ENCODE results near the gene KLHDC3. TPM values are rescaled to one million over a fixed set of nuclear protein-coding genes. Genes with fewer than 3 reads are reported as not detected.

Gene KLHDC3
- total RNA-seq, 4 donors from 2014 or later = 93.1 to 107 (median 97.7) TPM

DNA sequence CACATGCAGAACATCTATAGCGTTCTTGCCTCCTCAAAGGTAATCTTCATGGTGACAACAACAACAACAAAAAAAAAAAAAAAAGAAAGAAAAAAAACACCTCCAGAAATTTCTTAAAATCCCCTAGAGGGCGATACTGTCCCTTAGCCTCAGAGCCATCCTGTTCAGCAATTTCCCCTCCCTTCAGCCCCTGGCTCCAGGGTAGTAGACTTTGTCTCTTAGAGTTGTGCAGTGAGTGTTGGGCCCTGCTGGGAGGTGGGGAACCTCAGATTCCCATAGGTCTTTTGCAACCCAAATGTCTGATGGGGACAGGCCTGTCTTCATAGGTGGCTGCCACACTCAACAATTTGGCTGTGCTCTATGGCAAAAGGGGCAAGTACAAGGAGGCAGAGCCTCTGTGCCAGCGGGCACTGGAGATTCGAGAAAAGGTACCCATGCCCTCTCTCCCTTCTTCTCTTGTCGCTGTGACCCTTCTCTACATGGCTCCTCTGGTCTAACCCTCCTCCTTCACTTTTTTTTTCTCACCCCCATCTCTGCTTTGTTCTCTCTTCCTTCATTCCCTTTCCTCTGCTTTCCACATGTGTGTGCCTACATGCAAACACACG lies 56.1 kb downstream of the KLHDC3 start:
- peaks cover 9 to 14% of the 10 kb centered on the region in 2 donors for H3K36me3 ChIP-seq
- no peak overlapping the region for H3K27ac ChIP-seq

More for the DNA sequence above, 56.1 kb downstream of the KLHDC3 start:
- TF ChIP-seq POLR2A (IDR thresholded peaks at IDR 0.05) = no peak
- TF ChIP-seq, protein P1, sequence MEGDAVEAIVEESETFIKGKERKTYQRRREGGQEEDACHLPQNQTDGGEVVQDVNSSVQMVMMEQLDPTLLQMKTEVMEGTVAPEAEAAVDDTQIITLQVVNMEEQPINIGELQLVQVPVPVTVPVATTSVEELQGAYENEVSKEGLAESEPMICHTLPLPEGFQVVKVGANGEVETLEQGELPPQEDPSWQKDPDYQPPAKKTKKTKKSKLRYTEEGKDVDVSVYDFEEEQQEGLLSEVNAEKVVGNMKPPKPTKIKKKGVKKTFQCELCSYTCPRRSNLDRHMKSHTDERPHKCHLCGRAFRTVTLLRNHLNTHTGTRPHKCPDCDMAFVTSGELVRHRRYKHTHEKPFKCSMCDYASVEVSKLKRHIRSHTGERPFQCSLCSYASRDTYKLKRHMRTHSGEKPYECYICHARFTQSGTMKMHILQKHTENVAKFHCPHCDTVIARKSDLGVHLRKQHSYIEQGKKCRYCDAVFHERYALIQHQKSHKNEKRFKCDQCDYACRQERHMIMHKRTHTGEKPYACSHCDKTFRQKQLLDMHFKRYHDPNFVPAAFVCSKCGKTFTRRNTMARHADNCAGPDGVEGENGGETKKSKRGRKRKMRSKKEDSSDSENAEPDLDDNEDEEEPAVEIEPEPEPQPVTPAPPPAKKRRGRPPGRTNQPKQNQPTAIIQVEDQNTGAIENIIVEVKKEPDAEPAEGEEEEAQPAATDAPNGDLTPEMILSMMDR (IDR thresholded peaks at IDR 0.05) = peak in 5 of 6 experiments; percentile 12 to 59 (median 33)
- Histone ChIP-seq H3K4me1 (no peaks in the 10 kb centered on the region), H3K27me3 (no peaks in the 10 kb centered on the region), H3K9me3 (no peaks in the 10 kb centered on the region), H3K4me3 (replicated peaks in 1 of 3) (no peak overlapping the region)
- intact Hi-C loops (cut with DNase I) = loop anchor here (5.0 kb wide), 1 partner anchor 72 kb away; no protein-coding TSS in a partner anchor
- WGBS, 2 donors = 64 to 67% methylated on average over 6 of the region's 6 CpGs
- no peak for DNase-seq

Other genes with a start within 250 kb of the KLHDC3 start
- gene BICRAL, start 232.2 kb upstream of the KLHDC3 start, total RNA-seq = 10 to 100 TPM; 19.9 to 24.5 (median 23.6) TPM
- 100 to 1,000 TPM in 3 of 4 donors, 10 to 100 TPM in 1; 99.1 to 121 (median 103) TPM for gene RPL7L1, start 134.6 kb upstream of the KLHDC3 start, total RNA-seq
- gene PTCRA, start 98.2 kb upstream of the KLHDC3 start, total RNA-seq = not detected
- gene CNPY3, start 84.8 kb upstream of the KLHDC3 start, total RNA-seq = 10 to 100 TPM; 33.2 to 60.0 (median 45.0) TPM
- 1 to 10 TPM in 3 of 4 donors, under 1 TPM in 1; 0.98 to 7.5 (median 2.5) TPM for gene GNMT, start 53.5 kb upstream of the KLHDC3 start, total RNA-seq
- gene PEX6, start 35.1 kb upstream of the KLHDC3 start, total RNA-seq = 10 to 100 TPM; 23.7 to 39.9 (median 28.4) TPM
- 10 to 100 TPM; 22.8 to 47.0 (median 28.2) TPM for gene PPP2R5D, start 29.7 kb upstream of the KLHDC3 start, total RNA-seq
- 10 to 100 TPM; 45.9 to 78.1 (median 61.7) TPM for gene MEA1, start 303 bp upstream of the KLHDC3 start, total RNA-seq
- gene RRP36, start 7.4 kb downstream of the KLHDC3 start, total RNA-seq = 10 to 100 TPM; 41.5 to 68.5 (median 56.7) TPM
- gene CUL7, start 39.6 kb downstream of the KLHDC3 start, total RNA-seq = 10 to 100 TPM; 20.7 to 39.6 (median 28.6) TPM
- gene MRPL2, start 45.2 kb downstream of the KLHDC3 start, total RNA-seq = 10 to 100 TPM; 12.9 to 31.9 (median 17.7) TPM
- 10 to 100 TPM; 23.4 to 41.0 (median 30.4) TPM for gene KLC4, start 45.4 kb downstream of the KLHDC3 start, total RNA-seq
- gene PTK7, start 62.1 kb downstream of the KLHDC3 start, total RNA-seq = 10 to 100 TPM; 43.8 to 58.9 (median 55.0) TPM
- 10 to 100 TPM; 21.5 to 34.1 (median 22.6) TPM for gene SRF, start 157.0 kb downstream of the KLHDC3 start, total RNA-seq
- gene CUL9, start 167.9 kb downstream of the KLHDC3 start, total RNA-seq = 10 to 100 TPM; 39.7 to 63.3 (median 59.0) TPM
- 100 to 1,000 TPM in 1 of 4 donors, 10 to 100 TPM in 3; 33.1 to 122 (median 84.1) TPM for gene DNPH1, start 215.2 kb downstream of the KLHDC3 start, total RNA-seq
- under 1 TPM in 2 of 4 donors, not detected in 2; 0.11 to 0.15 TPM for gene TTBK1, start 229.2 kb downstream of the KLHDC3 start, total RNA-seq

All from thyroid gland (tissue), 4 donors.